Measurements from ENCODE around the gene PANX2. TPM values are rescaled to one million over a fixed set of nuclear protein-coding genes. Genes with fewer than 3 reads are reported as not detected.

The PANX2 gene
- total and polyA plus RNA-seq, 2 donors (not counting 1 experiment from before 2014, with no cell fraction given): 0.04 to 0.59 TPM

DNA sequence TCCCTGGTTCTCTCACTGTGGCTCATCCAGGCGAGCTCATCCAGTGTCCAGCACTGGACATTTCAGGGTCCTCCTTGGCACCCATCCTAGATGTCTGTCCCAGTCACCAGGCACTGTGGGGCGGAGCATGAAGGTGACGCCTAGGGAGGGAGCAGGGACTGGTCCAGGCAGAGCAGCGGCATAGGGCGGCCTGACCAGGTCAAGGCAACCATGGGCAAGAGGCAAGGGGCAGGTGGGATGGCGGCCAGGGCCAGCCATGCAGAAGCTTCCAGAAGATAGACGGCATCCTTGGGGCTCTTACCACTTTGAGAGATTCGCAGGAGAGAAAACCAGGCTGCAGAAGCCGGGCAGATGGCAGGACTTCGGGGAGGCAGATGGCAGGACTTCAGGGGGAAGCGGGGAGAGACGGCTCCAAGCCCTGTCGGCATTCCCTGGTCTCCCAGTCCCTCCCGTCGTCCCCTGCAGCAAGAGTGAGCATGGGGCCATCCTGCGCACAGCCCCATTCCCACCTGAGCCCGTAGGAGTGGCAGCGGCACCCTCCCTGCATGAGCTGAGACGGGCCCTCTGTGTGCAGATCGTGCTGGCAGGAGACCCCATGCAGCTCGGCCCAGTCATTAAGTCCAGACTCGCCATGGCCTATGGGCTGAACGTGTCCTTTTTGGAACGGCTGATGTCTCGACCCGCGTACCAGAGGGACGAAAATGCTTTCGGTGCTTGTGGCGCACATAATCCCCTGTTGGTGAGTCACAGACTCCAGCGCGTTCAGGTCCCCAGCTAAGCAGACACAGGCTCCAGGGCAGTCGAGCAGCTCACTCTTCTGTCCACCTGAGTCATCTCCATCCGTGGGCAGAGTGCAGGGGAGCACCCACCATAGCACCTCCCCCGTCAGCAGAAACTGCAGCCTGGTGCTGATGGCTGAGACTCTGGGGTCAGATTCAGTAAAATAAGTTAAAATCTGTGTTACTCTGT lies 20.1 kb upstream of the PANX2 start:
- H3K27ac Mint-ChIP-seq: peak overlapping the region; percentile 10
- H4K20me1 ChIP-seq (ENCODE audit: control insufficient read depth, insufficient read depth, low read length, poor library complexity, severe bottlenecking): no peaks in the 10 kb centered on the region
- intact Hi-C loops (cut with micrococcal nuclease): no loop called here
- H3K4me1 ChIP-seq (ENCODE audit: control insufficient read depth in 2 of 2, insufficient read depth in 2 of 2, low read length in 2 of 2): peaks cover 3 to 8% of the 10 kb centered on the region in 2 donors
- no peak overlapping the region for H3K9ac ChIP-seq (ENCODE audit: low read length)
- no peak overlapping the region for H2AFZ ChIP-seq (ENCODE audit: insufficient read depth, low read depth, low read length, poor library complexity, severe bottlenecking)
- CTCF ChIA-PET: interaction anchor here (0.9 to 6.0 kb wide), 10 partner anchors 14 to 181 kb away, joined by 3 to 75 read pairs (median 8); no protein-coding TSS in a partner anchor
- peaks cover 7% of the 10 kb centered on the region for H3K4me1 Mint-ChIP-seq
- H3K27ac ChIP-seq (ENCODE audit: low read length in 2 of 2): no peak overlapping the region
- no peak overlapping the region for H3K4me2 ChIP-seq (replicated peaks; ENCODE audit: low read depth, low read length, poor library complexity, severe bottlenecking)
- H3K79me2 ChIP-seq (ENCODE audit: control insufficient read depth, insufficient read depth, low read length): no peaks in the 10 kb centered on the region
- no peaks in the 10 kb centered on the region for H3K9me3 Mint-ChIP-seq (ENCODE audit: insufficient read depth)
- POLR2A ChIA-PET: interaction anchor here (0.7 to 1.2 kb wide), 3 partner anchors 37 to 377 kb away, joined by 3 to 4 read pairs (median 4); no protein-coding TSS in a partner anchor
- no peak for DNase-seq
- H3K27me3 ChIP-seq (replicated peaks in 1 of 4; ENCODE audit: control extremely low read depth in 1 of 4, control insufficient read depth in 3 of 4, insufficient read depth in 4 of 4, low read length in 3 of 4): peaks cover 0 to 3% (median 0%) of the 10 kb centered on the region in 4 experiments
- no peak for ATAC-seq (ENCODE audit: low read depth)
- H3K4me3 Mint-ChIP-seq: no peak overlapping the region
- no peaks in the 10 kb centered on the region for H3K9me3 ChIP-seq (ENCODE audit: control extremely low read depth in 1 of 3, control insufficient read depth in 2 of 3, insufficient read depth in 1 of 3, low read length in 2 of 3)
- TF ChIP-seq CTCF (IDR thresholded peaks at IDR 0.05) (no peak), EZH2 (IDR thresholded peaks at IDR 0.05; ENCODE audit: borderline replicate concordance, insufficient read depth, low read depth, low read length, poor library complexity, severe bottlenecking) (no peak)
- no peaks in the 10 kb centered on the region for H3K36me3 ChIP-seq (replicated peaks in 1 of 2; ENCODE audit: control extremely low read depth in 1 of 2, control insufficient read depth in 1 of 2, extremely low read depth in 1 of 2, insufficient read depth in 2 of 2, low read length in 1 of 2)
- WGBS (ENCODE audit: insufficient coverage): 95% methylated on average over 32 of the region's 35 CpGs
- H3K27me3 Mint-ChIP-seq: peaks cover 2% of the 10 kb centered on the region
- no peak overlapping the region for H3K4me3 ChIP-seq (ENCODE audit: control extremely low read depth in 1 of 5, extremely low read depth in 1 of 5, insufficient read depth in 1 of 5, low read depth in 2 of 5, low read length in 4 of 5)
